GM23338 (cell line): ENCODE results near the gene BMPR2. TPM values are rescaled to one million over a fixed set of nuclear protein-coding genes. Genes with fewer than 3 reads are reported as not detected.

Source experiments
- ATAC-seq: fragments of 200-7000 bp; cut with Tn5 transposase; 3 replicates; pipeline ENCODE4 v1.9.1; 2020
- DNase-seq: peaks from one replicate; pipeline ENCODE4 v3.0.0-alpha.2; 2015; ENCODE audit warnings: low spot score
- H2AFZ ChIP-seq: fragments of 200-600 bp; sonication (generic); 2 replicates; pipeline ENCODE4 v1.8.0; 2016; ENCODE audit warnings: antibody characterized with exemption, mild to moderate bottlenecking, moderate library complexity
- H3F3A ChIP-seq: fragments of 200-600 bp; sonication (generic); replicated peaks from 2 replicates; pipeline ENCODE4 v1.8.0; 2017; ENCODE audit warnings: antibody characterized with exemption, mixed run types, low read depth
- H3K27ac ChIP-seq: fragments of 200-600 bp; sonication (generic); 2 replicates; pipeline ENCODE4 v1.6.1; 2016; ENCODE audit warnings: low read depth
- H3K27me3 ChIP-seq: fragments of 200-600 bp; sonication (generic); 2 replicates; pipeline ENCODE4 v1.8.0; 2016; ENCODE audit warnings: mild to moderate bottlenecking, mixed run types, moderate library complexity; ENCODE audit not compliant: insufficient read depth
- H3K36me3 ChIP-seq: fragments of 200-600 bp; sonication (generic); 2 replicates; pipeline ENCODE4 v1.8.0; 2016; ENCODE audit warnings: mild to moderate bottlenecking; ENCODE audit not compliant: insufficient read depth
- H3K4me1 ChIP-seq: fragments of 200-600 bp; sonication (generic); 2 replicates; pipeline ENCODE4 v1.8.0; 2016; ENCODE audit warnings: mild to moderate bottlenecking, moderate library complexity; ENCODE audit not compliant: insufficient read depth
- H3K4me2 ChIP-seq: fragments of 200-600 bp; sonication (generic); 2 replicates; pipeline ENCODE4 v1.7.1; 2017; ENCODE audit warnings: mixed run types
- H3K4me3 ChIP-seq: fragments of 200-600 bp; sonication (generic); 2 replicates; pipeline ENCODE4 v1.6.1; 2016; ENCODE audit warnings: mixed run types
- H3K79me2 ChIP-seq: fragments of 200-600 bp; sonication (generic); replicated peaks from 2 replicates; pipeline ENCODE4 v1.8.0; 2017; ENCODE audit warnings: mild to moderate bottlenecking; ENCODE audit not compliant: insufficient read depth
- H3K9me2 ChIP-seq: fragments of 200-600 bp; sonication (generic); 2 replicates; pipeline ENCODE4 v1.8.0; 2017; ENCODE audit not compliant: insufficient read depth
- H4K20me1 ChIP-seq: fragments of 200-600 bp; sonication (generic); replicated peaks from 2 replicates; pipeline ENCODE4 v1.8.0; 2017; ENCODE audit warnings: mild to moderate bottlenecking; ENCODE audit not compliant: insufficient read depth
- H3K27ac Mint-ChIP-seq: 2 replicates; pipeline ENCODE4 v1.8.0; 2020; ENCODE audit warnings: inconsistent platforms, mild to moderate bottlenecking, moderate library complexity, mixed read lengths
- H3K27me3 Mint-ChIP-seq: 3 replicates; pipeline ENCODE4 v1.8.0; 2022; ENCODE audit warnings: low read depth, mild to moderate bottlenecking, moderate library complexity, mixed read lengths, inconsistent platforms; ENCODE audit not compliant: insufficient read depth, poor library complexity
- H3K36me3 Mint-ChIP-seq: 3 replicates; pipeline ENCODE4 v1.8.0; 2021; ENCODE audit warnings: low read depth, mild to moderate bottlenecking, inconsistent platforms, moderate library complexity, mixed read lengths
- H3K4me1 Mint-ChIP-seq: 3 replicates; pipeline ENCODE4 v1.8.0; 2020; ENCODE audit warnings: mild to moderate bottlenecking, inconsistent platforms, mixed read lengths
- H3K4me3 Mint-ChIP-seq: 3 replicates; pipeline ENCODE4 v1.8.0; 2021; ENCODE audit warnings: moderate library complexity, mild to moderate bottlenecking, inconsistent platforms, mixed read lengths
- H3K9me3 Mint-ChIP-seq: 3 replicates; pipeline ENCODE4 v1.8.0; 2020; ENCODE audit warnings: moderate library complexity, mild to moderate bottlenecking, inconsistent platforms, mixed read lengths
- NANOG ChIP-seq: IDR thresholded peaks from 2 replicates; pipeline ENCODE4 v1.6.1; 2016; ENCODE audit warnings: antibody characterized with exemption, borderline replicate concordance
- STAT1 ChIP-seq: IDR thresholded peaks from one replicate; pipeline ENCODE4 v1.6.1; 2016; ENCODE audit warnings: antibody characterized with exemption; ENCODE audit not compliant: unreplicated experiment
- ZNF331 ChIP-seq: fragments of 250-450 bp; sonication (Bioruptor Pico); IDR thresholded peaks from 2 replicates; pipeline ENCODE4 v1.5.0; 2020; ENCODE audit warnings: low read depth, mild to moderate bottlenecking, moderate library complexity
- ZNF462 ChIP-seq: fragments of 250-450 bp; sonication (Bioruptor Pico); IDR thresholded peaks from 2 replicates; pipeline ENCODE4 v1.5.0; 2020; ENCODE audit warnings: mild to moderate bottlenecking, moderate library complexity
- polyA plus RNA-seq: library from polyadenylated mRNA; unstranded; fragments of >200 nt; fragmentation: Nextera tagmentation; extraction: Ambion mirVana; gene quantifications from 2 replicates; pipeline ENCODE4 v1.2.1, GENCODE V29; 2016
- total RNA-seq: library from RNA; depleted of rRNA; stranded (reverse); fragments of >200 nt; shearing (Covaris generic); gene quantifications from 2 replicates; pipeline ENCODE4 v1.2.3, GENCODE V29; 2014

The BMPR2 gene
- total and polyA plus RNA-seq, 2 experiments from 2014 or later: 6.7 to 21.6 TPM

- 0 out of 2 replicates have a peak, but pooled peaks have one; percentile 49 for TF ChIP-seq ZNF462 (CRISPR knock-in tag)
- TF ChIP-seq NANOG: no peak
Observed at GRCh38 chr2:202360646-202361045, 15.5 kb upstream of the BMPR2 start (continued).

- Mint-ChIP-seq H3K36me3 (no peaks in the 10 kb centered on the region), H3K4me1 (peaks cover 20% of the 10 kb centered on the region), H3K4me3 (no peak overlapping the region), H3K27me3 (no peaks in the 10 kb centered on the region), H3K9me3 (no peaks in the 10 kb centered on the region), H3K27ac (no peak overlapping the region)
- Histone ChIP-seq H4K20me1 (no peaks in the 10 kb centered on the region), H3K4me2 (peak overlapping the region; percentile 49; the same call in 1 of the 2 replicates), H3K4me1 (peaks cover 24% of the 10 kb centered on the region), H3K4me3 (no peak overlapping the region; the same call in 1 of the 2 replicates), H3K27ac (no peak overlapping the region), H3K79me2 (no peaks in the 10 kb centered on the region), H3K36me3 (no peaks in the 10 kb centered on the region), H2AFZ (peak overlapping the region; percentile 26; the same call in 1 of the 2 replicates), H3K9me2 (no peaks in the 10 kb centered on the region), H3K27me3 (no peaks in the 10 kb centered on the region), H3F3A (0 out of 2 replicates have a peak, but pooled peaks cover 4% of the 10 kb centered on the region)
- no peak for ATAC-seq
- DNase-seq: no peak
- TF ChIP-seq ZNF462 (CRISPR knock-in tag) (no peak), NANOG (no peak), STAT1 (no peak), ZNF331 (CRISPR knock-in tag) (no peak)
Observed at GRCh38 chr2:202361108-202361507, 15.0 kb upstream of the BMPR2 start.
